ENCODE measurements around the gene ATP6V0C.

GRCh38 chr16:2511128-2511800 lies 2.5 kb upstream of the ATP6V0C start:
- TF ChIP-seq POLR2A (IDR thresholded peaks at IDR 0.05) (no peak), CTCF (IDR thresholded peaks at IDR 0.05) (no peak), POLR2AphosphoS5 (IDR thresholded peaks at IDR 0.05) (peak in 3 of 4 donors; percentile 60 to 82 (median 67))
